GM18951 (cell line): Measurements from ENCODE around the gene ZBED4.

Source experiments
- POLR2A ChIP-seq: IDR thresholded peaks from 4 replicates; pipeline ENCODE4 v1.6.1; 2011; ENCODE audit warnings: mild to moderate bottlenecking; ENCODE audit not compliant: insufficient read length, insufficient read depth; ENCODE audit errors: extremely low read depth
- in situ Hi-C: fragments of 300-500 bp; cut with MboI; formaldehyde crosslinking; loops from one replicate; pipeline ENCODE4 v1.12.0; 2022; ENCODE audit warnings: low sequenced_read_pairs, mixed read lengths, inconsistent platforms; ENCODE audit not compliant: unreplicated experiment

ZBED4 gene, protein sequence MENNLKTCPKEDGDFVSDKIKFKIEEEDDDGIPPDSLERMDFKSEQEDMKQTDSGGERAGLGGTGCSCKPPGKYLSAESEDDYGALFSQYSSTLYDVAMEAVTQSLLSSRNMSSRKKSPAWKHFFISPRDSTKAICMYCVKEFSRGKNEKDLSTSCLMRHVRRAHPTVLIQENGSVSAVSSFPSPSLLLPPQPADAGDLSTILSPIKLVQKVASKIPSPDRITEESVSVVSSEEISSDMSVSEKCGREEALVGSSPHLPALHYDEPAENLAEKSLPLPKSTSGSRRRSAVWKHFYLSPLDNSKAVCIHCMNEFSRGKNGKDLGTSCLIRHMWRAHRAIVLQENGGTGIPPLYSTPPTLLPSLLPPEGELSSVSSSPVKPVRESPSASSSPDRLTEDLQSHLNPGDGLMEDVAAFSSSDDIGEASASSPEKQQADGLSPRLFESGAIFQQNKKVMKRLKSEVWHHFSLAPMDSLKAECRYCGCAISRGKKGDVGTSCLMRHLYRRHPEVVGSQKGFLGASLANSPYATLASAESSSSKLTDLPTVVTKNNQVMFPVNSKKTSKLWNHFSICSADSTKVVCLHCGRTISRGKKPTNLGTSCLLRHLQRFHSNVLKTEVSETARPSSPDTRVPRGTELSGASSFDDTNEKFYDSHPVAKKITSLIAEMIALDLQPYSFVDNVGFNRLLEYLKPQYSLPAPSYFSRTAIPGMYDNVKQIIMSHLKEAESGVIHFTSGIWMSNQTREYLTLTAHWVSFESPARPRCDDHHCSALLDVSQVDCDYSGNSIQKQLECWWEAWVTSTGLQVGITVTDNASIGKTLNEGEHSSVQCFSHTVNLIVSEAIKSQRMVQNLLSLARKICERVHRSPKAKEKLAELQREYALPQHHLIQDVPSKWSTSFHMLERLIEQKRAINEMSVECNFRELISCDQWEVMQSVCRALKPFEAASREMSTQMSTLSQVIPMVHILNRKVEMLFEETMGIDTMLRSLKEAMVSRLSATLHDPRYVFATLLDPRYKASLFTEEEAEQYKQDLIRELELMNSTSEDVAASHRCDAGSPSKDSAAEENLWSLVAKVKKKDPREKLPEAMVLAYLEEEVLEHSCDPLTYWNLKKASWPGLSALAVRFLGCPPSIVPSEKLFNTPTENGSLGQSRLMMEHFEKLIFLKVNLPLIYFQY

DNA sequence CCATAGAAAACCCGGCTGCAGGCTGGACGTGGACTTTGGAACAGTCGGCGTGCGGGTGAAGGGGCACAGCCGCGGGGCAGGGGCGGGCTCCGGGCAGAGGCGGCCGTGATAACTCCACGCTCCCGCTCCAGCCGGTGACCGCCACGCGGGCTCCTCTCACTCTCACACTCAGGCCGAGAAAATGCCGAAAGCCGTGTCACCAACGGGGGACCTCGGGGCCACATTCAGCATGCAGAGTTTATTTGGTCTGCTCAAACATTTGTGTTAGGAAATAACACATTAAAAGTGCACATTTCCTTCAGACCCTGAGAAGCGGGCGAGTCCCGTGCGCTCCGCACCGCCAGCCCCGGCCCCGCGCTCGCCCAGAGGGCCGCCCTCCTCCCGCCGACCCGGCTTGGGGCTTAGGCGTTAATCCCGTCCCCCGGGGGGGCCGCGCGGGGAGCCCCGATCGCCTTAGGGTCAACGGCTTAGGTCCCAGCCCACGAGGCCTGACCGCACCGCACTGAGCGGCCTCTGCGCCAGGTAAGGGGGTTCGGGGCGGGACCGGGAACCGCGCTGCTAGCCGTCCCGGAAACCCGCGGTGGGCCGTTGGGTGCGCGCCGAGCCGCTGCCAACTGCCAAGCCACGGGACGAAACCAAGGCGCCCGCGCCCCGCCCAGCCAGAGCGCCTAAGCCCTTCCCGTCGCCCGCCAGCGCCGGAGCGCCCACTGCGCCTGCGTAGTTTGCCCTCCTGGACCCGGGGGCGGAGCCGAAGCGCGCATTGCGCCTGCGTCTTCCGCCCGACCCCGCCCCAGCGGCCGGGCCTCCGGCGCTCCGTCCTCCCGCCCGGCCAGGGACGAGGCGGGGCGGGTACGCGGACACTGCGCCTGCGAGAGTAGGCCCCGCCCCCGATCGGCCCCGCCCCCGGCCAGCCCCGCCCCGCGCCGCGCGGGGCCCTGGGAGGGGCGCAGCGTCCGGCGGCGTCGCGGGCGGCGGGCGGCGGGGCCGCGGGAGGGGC is at the start of gene ZBED4:
ZBED4 (plus strand) TSS at position 947 of the 997 bp plus-strand sequence. CDS start 29,819 bp downstream, outside the sequence.
- in situ Hi-C loops, result no loop called here
- TF ChIP-seq POLR2A, result peak; percentile 89

DNA sequence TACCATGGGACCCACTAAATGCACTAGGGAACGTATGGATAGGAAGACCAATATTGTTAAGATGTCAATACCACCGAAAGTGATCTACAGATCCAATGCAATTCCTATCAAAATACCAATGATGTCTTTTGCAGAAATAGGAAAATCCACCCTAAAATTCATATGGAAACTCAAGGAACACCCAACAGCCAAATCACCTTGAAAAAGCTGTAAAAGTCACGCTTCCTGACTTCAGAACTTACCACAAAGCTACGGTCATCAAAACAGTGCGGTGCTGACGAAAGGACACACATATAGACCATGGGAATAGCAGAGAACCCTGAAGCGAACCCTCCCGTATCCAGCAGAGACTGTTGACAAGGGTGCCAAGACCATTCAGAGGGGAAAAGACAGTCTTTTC is 46.5 kb upstream of the ZBED4 start:
- no peak for TF ChIP-seq POLR2A
- in situ Hi-C loops, result no loop called here

DNA sequence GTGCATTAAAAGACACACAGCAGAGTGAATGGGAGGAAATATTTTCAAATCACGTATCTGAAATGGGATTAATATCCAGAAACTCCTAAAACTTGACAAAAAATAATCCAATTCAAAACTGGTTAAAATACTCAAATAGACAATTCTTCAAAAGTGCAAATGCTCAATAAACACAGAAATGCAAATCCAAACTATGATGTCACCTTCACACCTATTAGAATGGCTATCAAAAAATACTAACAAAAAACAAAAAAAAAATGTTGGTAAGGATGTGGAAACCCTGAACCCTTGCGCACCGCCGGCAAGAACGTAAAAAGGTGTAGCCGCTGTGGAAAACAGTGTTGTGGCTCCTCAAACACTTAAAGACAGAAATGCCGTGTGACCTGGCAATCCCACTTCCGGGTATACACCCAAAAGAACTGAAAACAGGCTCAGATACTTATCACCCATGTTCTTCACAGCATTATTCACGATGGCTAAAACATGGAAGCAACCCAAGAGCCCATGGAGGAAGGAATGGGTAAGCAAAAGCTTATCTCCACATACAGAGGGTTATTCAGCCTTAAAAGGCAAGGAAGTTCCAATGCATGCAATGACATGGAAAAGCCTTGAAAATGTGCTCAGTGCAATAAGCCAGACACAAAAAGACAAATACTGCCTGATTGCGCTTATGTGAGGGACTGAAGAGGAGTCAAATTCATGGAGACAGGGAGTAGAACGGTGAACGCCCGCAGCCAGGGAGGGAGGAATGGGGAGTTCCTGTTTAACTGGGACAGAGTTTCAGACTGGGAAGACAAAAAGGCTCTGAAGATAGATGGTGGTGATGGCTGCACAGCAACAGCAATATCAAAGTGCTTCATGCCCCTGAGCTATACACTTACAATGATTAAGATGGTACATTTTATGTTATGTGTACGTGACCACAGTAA is 45.6 kb upstream of the ZBED4 start:
- in situ Hi-C loops, result no loop called here
- TF ChIP-seq POLR2A, result no peak

DNA sequence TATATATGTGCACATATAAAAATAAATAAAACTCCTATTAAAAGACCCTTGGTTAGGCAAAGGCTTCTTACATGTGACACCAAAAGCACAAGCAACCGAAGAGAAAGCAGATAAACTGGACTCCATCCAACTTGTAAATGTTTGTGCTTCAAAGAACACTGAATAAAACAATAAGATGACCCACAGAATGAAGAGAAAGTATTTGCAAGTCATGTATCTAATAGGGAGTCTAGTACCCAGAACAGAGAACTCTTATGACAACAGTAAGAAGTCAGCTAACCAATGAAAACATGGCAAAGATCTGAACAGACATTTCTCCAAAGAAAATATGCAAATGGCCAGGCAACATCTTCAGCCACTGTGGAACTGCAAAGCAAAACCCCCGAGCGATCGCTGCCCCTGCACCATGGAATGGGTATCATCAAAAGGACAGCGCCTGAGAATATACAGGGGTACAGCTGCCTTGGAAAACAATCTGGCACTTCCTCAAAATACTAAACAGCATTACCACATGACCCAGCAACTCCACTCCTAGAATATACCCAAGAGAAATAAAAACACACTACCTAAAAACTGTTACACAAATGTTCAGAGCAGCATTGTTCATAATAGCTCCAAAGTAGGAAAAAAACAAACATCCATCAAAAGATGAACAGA is 43.2 kb upstream of the ZBED4 start:
- in situ Hi-C loops, result no loop called here
- TF ChIP-seq POLR2A, result no peak

DNA sequence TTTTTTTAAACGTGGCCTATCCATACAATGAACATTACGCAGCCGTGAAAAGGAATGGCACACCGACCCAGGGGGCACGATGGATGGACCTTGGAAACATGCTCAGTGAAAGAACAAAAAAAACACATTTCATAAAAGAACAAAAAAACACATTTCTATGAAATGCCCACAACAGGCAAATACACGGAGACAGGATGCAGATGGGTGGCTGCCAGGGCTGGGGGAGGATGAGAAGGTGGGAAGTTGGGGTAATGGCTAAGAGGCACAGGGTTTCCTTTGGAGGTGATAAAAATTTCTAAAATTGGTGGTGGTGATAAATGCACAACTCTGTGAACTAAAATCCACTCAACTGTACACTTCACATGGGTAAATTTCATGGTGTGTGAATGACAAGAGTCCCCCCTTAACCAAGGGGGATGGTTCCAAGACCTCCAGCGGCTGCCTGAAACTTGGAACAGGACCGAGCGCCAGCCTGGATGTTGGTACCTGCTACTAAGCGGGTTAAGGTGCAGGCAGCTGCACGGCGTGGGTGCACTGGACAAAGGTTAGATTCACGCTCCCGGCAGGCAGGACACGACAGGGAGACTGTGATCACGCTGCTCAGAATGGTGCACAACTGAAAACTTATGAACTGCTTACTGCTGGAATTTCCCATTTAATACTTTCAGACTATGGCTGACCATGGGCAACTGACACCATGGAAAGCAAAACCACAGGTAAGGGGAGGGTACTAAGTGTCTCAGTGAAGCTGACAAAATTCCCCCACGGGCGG is 42.4 kb upstream of the ZBED4 start:
- in situ Hi-C loops, result no loop called here
- TF ChIP-seq POLR2A, result no peak

DNA sequence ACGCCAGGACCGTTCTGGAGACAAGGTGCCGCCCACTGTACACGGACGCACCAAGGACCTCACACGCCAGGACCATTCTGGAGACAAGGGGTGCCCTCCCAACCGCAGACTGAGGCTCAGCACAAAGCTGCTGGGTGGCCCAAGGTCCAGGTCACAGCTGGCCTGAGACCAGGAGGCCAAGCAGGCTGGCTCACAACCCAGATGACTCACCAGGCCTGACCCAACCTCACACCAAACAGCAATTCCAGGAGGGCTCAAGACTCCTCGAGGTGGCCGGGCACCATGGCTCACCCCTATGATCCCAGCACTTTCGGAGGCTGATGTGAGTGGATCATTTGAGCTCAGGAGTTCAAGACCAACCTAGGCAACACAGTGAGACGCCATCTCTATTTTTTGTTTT is 40.8 kb upstream of the ZBED4 start:
- in situ Hi-C loops, result no loop called here
- no peak for TF ChIP-seq POLR2A

DNA sequence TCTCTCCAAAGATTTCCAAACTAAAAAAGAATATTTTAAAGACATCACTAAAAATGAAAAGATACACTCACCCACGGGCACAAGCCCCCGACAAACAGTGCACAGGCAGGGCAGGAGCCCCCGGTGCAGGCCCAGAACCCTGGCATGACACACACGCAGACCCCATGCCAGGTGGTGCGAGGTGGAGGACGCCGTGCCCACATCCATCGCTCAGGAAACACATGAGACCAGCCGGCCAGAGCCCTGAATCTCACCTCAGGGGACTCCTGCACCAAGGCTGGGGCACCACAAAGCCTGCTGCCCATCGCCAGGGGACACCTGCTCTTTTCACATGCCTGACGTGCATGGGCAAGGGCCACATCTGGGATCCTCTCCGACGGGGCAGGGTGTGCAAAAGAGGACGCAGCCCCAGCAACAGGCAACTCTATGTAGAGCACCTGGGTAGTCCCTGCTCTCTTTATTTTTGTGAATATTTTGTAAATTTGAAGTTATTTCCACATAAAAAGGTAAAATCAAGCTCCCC is 39.4 kb upstream of the ZBED4 start:
- no peak for TF ChIP-seq POLR2A
- in situ Hi-C loops, result no loop called here

DNA sequence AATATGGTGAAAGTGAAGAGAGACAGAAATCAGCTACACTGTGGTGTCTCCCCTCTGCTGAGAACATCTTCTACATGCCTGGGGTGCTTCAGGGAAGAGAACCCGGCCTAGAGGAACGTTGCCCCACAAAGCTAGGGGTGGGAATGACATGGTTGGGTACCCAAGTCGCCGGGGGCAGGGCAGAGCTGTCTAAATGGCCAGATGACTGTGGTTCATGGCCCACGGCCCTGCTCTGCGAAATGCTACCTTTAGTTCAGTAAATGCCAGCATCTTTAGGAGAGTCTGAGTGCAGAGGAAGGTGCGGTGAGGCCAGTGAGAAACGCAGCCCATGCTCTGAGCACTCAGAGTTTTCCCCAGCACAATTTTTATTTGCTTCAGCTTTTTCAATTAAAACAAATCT is 38.8 kb upstream of the ZBED4 start:
- in situ Hi-C loops, result no loop called here
- no peak for TF ChIP-seq POLR2A

DNA sequence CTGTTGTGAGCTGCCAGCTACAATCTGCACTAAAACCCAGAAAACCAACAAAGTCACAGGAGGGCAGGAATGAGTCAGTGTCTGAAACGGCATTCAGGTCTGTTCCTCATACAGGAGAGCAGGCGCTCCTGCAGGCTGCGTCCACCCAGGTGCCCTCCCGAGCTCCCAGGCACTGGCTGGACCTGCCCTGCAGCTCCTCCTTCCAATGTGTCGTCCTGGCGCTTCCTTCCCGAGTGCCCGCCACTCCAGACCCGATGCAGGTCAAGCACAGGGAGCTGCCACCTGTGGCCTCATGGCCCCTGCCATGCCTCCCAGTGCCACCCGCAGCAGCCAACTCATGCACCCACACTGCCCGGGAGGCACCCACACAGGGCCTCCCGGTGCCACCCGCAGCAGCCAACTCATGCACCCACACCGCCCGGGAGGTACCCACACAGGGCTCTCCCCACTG is 38.0 kb upstream of the ZBED4 start:
- in situ Hi-C loops, result no loop called here
- no peak for TF ChIP-seq POLR2A

DNA sequence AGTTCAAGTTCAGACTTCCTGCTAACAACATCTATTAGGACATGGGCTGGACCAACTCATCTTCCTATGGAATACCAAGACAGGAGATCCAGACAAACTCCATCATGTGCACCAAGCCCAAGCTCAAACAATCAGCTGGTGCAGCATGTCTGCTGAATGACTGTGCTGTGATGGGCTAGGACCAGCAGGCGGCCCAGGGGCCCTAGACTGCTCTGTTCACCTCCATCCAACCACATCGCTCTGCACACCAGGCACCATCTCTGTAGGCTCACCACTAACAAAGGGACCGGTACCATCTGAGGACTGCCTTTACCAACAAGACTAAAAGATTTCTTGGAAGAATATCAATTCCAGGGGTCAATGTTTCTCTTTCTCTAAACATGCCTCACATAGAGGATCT is 36.3 kb upstream of the ZBED4 start:
- no peak for TF ChIP-seq POLR2A
- in situ Hi-C loops, result no loop called here
